ENCODE results near the gene INSR.

GRCh38 chr19:7200736-7201135, 93.5 kb downstream of the INSR start:
- TF ChIP-seq CTCF (IDR thresholded peaks at IDR 0.05) (no peak), POLR2A (IDR thresholded peaks at IDR 0.05) (no peak)
